Measurements from ENCODE around the gene MLIP. TPM values are rescaled to one million over a fixed set of nuclear protein-coding genes. Genes with fewer than 3 reads are reported as not detected.

Gene MLIP
- polyA plus RNA-seq, 2 donors = 4.1 to 4.7 TPM

GRCh38 chr6:54179152-54179551, 67.9 kb downstream of the MLIP start:
- Histone ChIP-seq H3K27ac (ENCODE audit: low read depth in 2 of 2, low read length in 1 of 2) (no peak overlapping the region), H3K9me3 (ENCODE audit: control insufficient read depth in 2 of 2, insufficient read depth in 1 of 2, low read depth in 1 of 2, low read length in 1 of 2) (no peaks in the 10 kb centered on the region), H3K27me3 (ENCODE audit: control insufficient read depth in 1 of 2, insufficient read depth in 2 of 2, low read length in 2 of 2) (no peaks in the 10 kb centered on the region), H3K4me1 (ENCODE audit: control insufficient read depth in 2 of 2, insufficient read depth in 2 of 2, low read length in 1 of 2) (no peaks in the 10 kb centered on the region), H3K36me3 (ENCODE audit: control insufficient read depth in 2 of 2, insufficient read depth in 2 of 2, low read length in 1 of 2) (no peaks in the 10 kb centered on the region), H3K4me3 (ENCODE audit: low read depth in 1 of 2, low read length in 2 of 2) (no peak overlapping the region)
- 0 to 5% methylated on average over 1 of the region's 1 CpG for WGBS, 2 donors

GRCh38 chr6:54183616-54184015, 72.4 kb downstream of the MLIP start:
- 91 to 94% methylated on average over 7 of the region's 7 CpGs for WGBS, 2 donors
- no peaks in the 10 kb centered on the region for H3K4me1 ChIP-seq (ENCODE audit: control insufficient read depth in 2 of 2, insufficient read depth in 2 of 2, low read length in 1 of 2)
- H3K27me3 ChIP-seq (ENCODE audit: control insufficient read depth in 1 of 2, insufficient read depth in 2 of 2, low read length in 2 of 2) = no peaks in the 10 kb centered on the region
- no peak overlapping the region for H3K4me3 ChIP-seq (ENCODE audit: low read depth in 1 of 2, low read length in 2 of 2)
- no peaks in the 10 kb centered on the region for H3K9me3 ChIP-seq (ENCODE audit: control insufficient read depth in 2 of 2, insufficient read depth in 1 of 2, low read depth in 1 of 2, low read length in 1 of 2)
- H3K27ac ChIP-seq (ENCODE audit: low read depth in 2 of 2, low read length in 1 of 2) = no peak overlapping the region
- H3K36me3 ChIP-seq (ENCODE audit: control insufficient read depth in 2 of 2, insufficient read depth in 2 of 2, low read length in 1 of 2) = no peaks in the 10 kb centered on the region

GRCh38 chr6:54185885-54186284, 74.6 kb downstream of the MLIP start:
- Histone ChIP-seq H3K9me3 (ENCODE audit: control insufficient read depth in 2 of 2, insufficient read depth in 1 of 2, low read depth in 1 of 2, low read length in 1 of 2) (no peaks in the 10 kb centered on the region), H3K4me3 (ENCODE audit: low read depth in 1 of 2, low read length in 2 of 2) (no peak overlapping the region), H3K36me3 (ENCODE audit: control insufficient read depth in 2 of 2, insufficient read depth in 2 of 2, low read length in 1 of 2) (no peaks in the 10 kb centered on the region), H3K4me1 (ENCODE audit: control insufficient read depth in 2 of 2, insufficient read depth in 2 of 2, low read length in 1 of 2) (no peaks in the 10 kb centered on the region), H3K27me3 (ENCODE audit: control insufficient read depth in 1 of 2, insufficient read depth in 2 of 2, low read length in 2 of 2) (no peaks in the 10 kb centered on the region), H3K27ac (ENCODE audit: low read depth in 2 of 2, low read length in 1 of 2) (no peak overlapping the region)
- WGBS, 2 donors = 87 to 93% methylated on average over 1 of the region's 1 CpG

- Histone ChIP-seq H3K4me1 (ENCODE audit: control insufficient read depth in 2 of 2, insufficient read depth in 2 of 2, low read length in 1 of 2) (no peaks in the 10 kb centered on the region), H3K36me3 (ENCODE audit: control insufficient read depth in 2 of 2, insufficient read depth in 2 of 2, low read length in 1 of 2) (no peaks in the 10 kb centered on the region), H3K27ac (ENCODE audit: low read depth in 2 of 2, low read length in 1 of 2) (no peak overlapping the region), H3K9me3 (ENCODE audit: control insufficient read depth in 2 of 2, insufficient read depth in 1 of 2, low read depth in 1 of 2, low read length in 1 of 2) (no peaks in the 10 kb centered on the region), H3K4me3 (ENCODE audit: low read depth in 1 of 2, low read length in 2 of 2) (no peak overlapping the region), H3K27me3 (ENCODE audit: control insufficient read depth in 1 of 2, insufficient read depth in 2 of 2, low read length in 2 of 2) (no peaks in the 10 kb centered on the region)
- 65 to 69% methylated on average over 2 of the region's 2 CpGs for WGBS, 2 donors
These were observed 77.6 kb downstream of the MLIP start for GRCh38 chr6:54188846-54189245.

DNA sequence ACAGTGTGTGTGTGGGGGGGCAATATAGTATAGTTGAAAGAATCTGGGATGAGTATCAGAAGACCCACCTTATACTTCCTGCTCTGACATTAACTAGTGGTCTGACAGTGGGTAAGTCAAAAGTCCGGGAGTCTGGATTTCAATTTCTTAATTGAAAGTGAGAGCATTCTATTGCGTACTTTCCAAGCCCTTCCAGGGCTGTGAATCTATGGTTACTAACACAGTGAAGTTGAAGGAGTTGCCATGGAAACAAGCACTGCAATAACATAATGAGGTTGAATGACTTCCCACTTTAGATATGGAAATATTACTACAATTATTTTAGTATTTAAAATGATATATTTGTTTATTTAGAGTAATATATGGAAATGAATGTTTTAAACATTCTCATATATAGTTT, 80.2 kb downstream of the MLIP start:
- Histone ChIP-seq H3K4me3 (ENCODE audit: low read depth in 1 of 2, low read length in 2 of 2) (no peak overlapping the region), H3K4me1 (ENCODE audit: control insufficient read depth in 2 of 2, insufficient read depth in 2 of 2, low read length in 1 of 2) (no peaks in the 10 kb centered on the region), H3K9me3 (ENCODE audit: control insufficient read depth in 2 of 2, insufficient read depth in 1 of 2, low read depth in 1 of 2, low read length in 1 of 2) (no peaks in the 10 kb centered on the region), H3K27me3 (ENCODE audit: control insufficient read depth in 1 of 2, insufficient read depth in 2 of 2, low read length in 2 of 2) (no peaks in the 10 kb centered on the region), H3K36me3 (ENCODE audit: control insufficient read depth in 2 of 2, insufficient read depth in 2 of 2, low read length in 1 of 2) (no peaks in the 10 kb centered on the region), H3K27ac (ENCODE audit: low read depth in 2 of 2, low read length in 1 of 2) (no peak overlapping the region)
- WGBS, 2 donors = 54 to 66% methylated on average over 2 of the region's 2 CpGs

DNA sequence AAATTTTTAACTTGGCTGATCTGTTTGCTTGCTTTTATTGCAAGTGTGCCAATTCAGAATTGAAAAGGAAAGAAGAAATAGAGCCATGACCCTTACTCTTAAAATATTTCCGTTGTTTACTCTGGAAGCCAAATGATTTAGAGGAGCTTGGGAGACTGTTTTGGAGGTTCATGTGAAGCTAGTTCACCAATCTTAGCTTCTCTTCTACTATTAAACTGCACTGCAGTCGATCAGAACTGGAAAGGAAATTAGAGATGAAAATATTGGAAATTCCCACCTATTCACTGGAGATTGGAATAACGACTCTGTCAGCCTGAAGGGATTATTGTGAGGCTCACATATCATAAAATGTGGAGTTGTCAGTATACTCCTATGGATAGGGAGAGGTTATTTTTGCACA, 81.8 kb downstream of the MLIP start:
- no peaks in the 10 kb centered on the region for H3K9me3 ChIP-seq (ENCODE audit: control insufficient read depth in 2 of 2, insufficient read depth in 1 of 2, low read depth in 1 of 2, low read length in 1 of 2)
- no peaks in the 10 kb centered on the region for H3K4me1 ChIP-seq (ENCODE audit: control insufficient read depth in 2 of 2, insufficient read depth in 2 of 2, low read length in 1 of 2)
- H3K27me3 ChIP-seq (ENCODE audit: control insufficient read depth in 1 of 2, insufficient read depth in 2 of 2, low read length in 2 of 2) = no peaks in the 10 kb centered on the region
- H3K4me3 ChIP-seq (ENCODE audit: low read depth in 1 of 2, low read length in 2 of 2) = no peak overlapping the region
- no peaks in the 10 kb centered on the region for H3K36me3 ChIP-seq (ENCODE audit: control insufficient read depth in 2 of 2, insufficient read depth in 2 of 2, low read length in 1 of 2)
- H3K27ac ChIP-seq (ENCODE audit: low read depth in 2 of 2, low read length in 1 of 2) = no peak overlapping the region
- 67 to 68% methylated on average over 3 of the region's 3 CpGs for WGBS, 2 donors

- Histone ChIP-seq H3K27me3 (ENCODE audit: control insufficient read depth in 1 of 2, insufficient read depth in 2 of 2, low read length in 2 of 2) (no peaks in the 10 kb centered on the region), H3K4me3 (ENCODE audit: low read depth in 1 of 2, low read length in 2 of 2) (no peak overlapping the region), H3K27ac (ENCODE audit: low read depth in 2 of 2, low read length in 1 of 2) (no peak overlapping the region), H3K36me3 (ENCODE audit: control insufficient read depth in 2 of 2, insufficient read depth in 2 of 2, low read length in 1 of 2) (no peaks in the 10 kb centered on the region), H3K4me1 (ENCODE audit: control insufficient read depth in 2 of 2, insufficient read depth in 2 of 2, low read length in 1 of 2) (no peaks in the 10 kb centered on the region), H3K9me3 (ENCODE audit: control insufficient read depth in 2 of 2, insufficient read depth in 1 of 2, low read depth in 1 of 2, low read length in 1 of 2) (no peaks in the 10 kb centered on the region)
- 71 to 72% methylated on average over 3 of the region's 3 CpGs for WGBS, 2 donors
These were observed 82.3 kb downstream of the MLIP start for GRCh38 chr6:54193560-54193959.

DNA sequence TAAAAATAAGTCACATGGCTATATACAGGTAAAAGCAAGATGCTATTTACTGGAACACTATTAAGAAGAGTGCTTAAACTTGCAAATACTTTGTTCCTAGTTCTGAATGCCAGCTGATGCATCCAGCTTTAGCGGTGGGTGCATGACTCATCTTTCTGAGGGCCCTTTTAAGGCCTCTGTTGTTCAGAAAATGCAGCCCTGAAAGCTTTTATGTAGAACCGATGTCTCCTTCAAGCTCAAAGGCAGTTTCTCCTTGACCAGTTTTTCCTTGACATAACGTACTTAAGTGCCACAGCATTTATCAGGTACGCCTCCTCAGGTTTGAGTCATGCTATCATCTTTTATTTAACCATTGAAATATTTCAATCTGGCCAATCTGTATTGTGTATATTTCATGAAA, 82.8 kb downstream of the MLIP start:
- Histone ChIP-seq H3K27me3 (ENCODE audit: control insufficient read depth in 1 of 2, insufficient read depth in 2 of 2, low read length in 2 of 2) (no peaks in the 10 kb centered on the region), H3K4me1 (ENCODE audit: control insufficient read depth in 2 of 2, insufficient read depth in 2 of 2, low read length in 1 of 2) (no peaks in the 10 kb centered on the region), H3K9me3 (ENCODE audit: control insufficient read depth in 2 of 2, insufficient read depth in 1 of 2, low read depth in 1 of 2, low read length in 1 of 2) (no peaks in the 10 kb centered on the region), H3K4me3 (ENCODE audit: low read depth in 1 of 2, low read length in 2 of 2) (no peak overlapping the region), H3K36me3 (ENCODE audit: control insufficient read depth in 2 of 2, insufficient read depth in 2 of 2, low read length in 1 of 2) (no peaks in the 10 kb centered on the region), H3K27ac (ENCODE audit: low read depth in 2 of 2, low read length in 1 of 2) (no peak overlapping the region)
- 31 to 45% methylated on average over 4 of the region's 4 CpGs for WGBS, 2 donors

- H3K36me3 ChIP-seq (ENCODE audit: control insufficient read depth in 2 of 2, insufficient read depth in 2 of 2, low read length in 1 of 2) = no peaks in the 10 kb centered on the region
- H3K9me3 ChIP-seq (ENCODE audit: control insufficient read depth in 2 of 2, insufficient read depth in 1 of 2, low read depth in 1 of 2, low read length in 1 of 2) = no peaks in the 10 kb centered on the region
- 84 to 90% methylated on average over 3 of the region's 3 CpGs for WGBS, 2 donors
These were observed 84.4 kb downstream of the MLIP start for GRCh38 chr6:54195637-54196036.

GRCh38 chr6:54196905-54197304, 85.7 kb downstream of the MLIP start:
- WGBS, 2 donors = 91 to 93% methylated on average over 3 of the region's 3 CpGs
- Histone ChIP-seq H3K4me3 (ENCODE audit: low read depth in 1 of 2, low read length in 2 of 2) (no peak overlapping the region), H3K9me3 (ENCODE audit: control insufficient read depth in 2 of 2, insufficient read depth in 1 of 2, low read depth in 1 of 2, low read length in 1 of 2) (no peaks in the 10 kb centered on the region), H3K36me3 (ENCODE audit: control insufficient read depth in 2 of 2, insufficient read depth in 2 of 2, low read length in 1 of 2) (no peaks in the 10 kb centered on the region), H3K4me1 (ENCODE audit: control insufficient read depth in 2 of 2, insufficient read depth in 2 of 2, low read length in 1 of 2) (no peaks in the 10 kb centered on the region), H3K27me3 (ENCODE audit: control insufficient read depth in 1 of 2, insufficient read depth in 2 of 2, low read length in 2 of 2) (no peaks in the 10 kb centered on the region), H3K27ac (ENCODE audit: low read depth in 2 of 2, low read length in 1 of 2) (no peak overlapping the region)

More at GRCh38 chr6:54195637-54196036, 84.4 kb downstream of the MLIP start:
- Histone ChIP-seq H3K4me3 (ENCODE audit: low read depth in 1 of 2, low read length in 2 of 2) (no peak overlapping the region), H3K4me1 (ENCODE audit: control insufficient read depth in 2 of 2, insufficient read depth in 2 of 2, low read length in 1 of 2) (no peaks in the 10 kb centered on the region), H3K27ac (ENCODE audit: low read depth in 2 of 2, low read length in 1 of 2) (no peak overlapping the region), H3K27me3 (ENCODE audit: control insufficient read depth in 1 of 2, insufficient read depth in 2 of 2, low read length in 2 of 2) (no peaks in the 10 kb centered on the region)
